ENCODE results near the gene UBASH3A.

Gene UBASH3A

GRCh38 chr21:42433946-42434551, 30.3 kb downstream of the UBASH3A start:
- no peak for DNase-seq

GRCh38 chr21:42434884-42435283, 31.2 kb downstream of the UBASH3A start:
- no peak for DNase-seq

- DNase-seq: no peak
Observed at GRCh38 chr21:42435401-42435800, 31.7 kb downstream of the UBASH3A start.

GRCh38 chr21:42435833-42436232, 32.1 kb downstream of the UBASH3A start:
- no peak for DNase-seq

GRCh38 chr21:42436914-42437313, 33.2 kb downstream of the UBASH3A start:
- no peak for DNase-seq

- DNase-seq: no peak
Observed at GRCh38 chr21:42437786-42438185, 34.1 kb downstream of the UBASH3A start.

GRCh38 chr21:42438316-42439205, 34.9 kb downstream of the UBASH3A start:
- no peak for DNase-seq

GRCh38 chr21:42439284-42440186, 35.8 kb downstream of the UBASH3A start:
- no peak for DNase-seq

GRCh38 chr21:42440187-42440792, 36.6 kb downstream of the UBASH3A start:
- DNase-seq: no peak

GRCh38 chr21:42441963-42442362, 38.3 kb downstream of the UBASH3A start:
- DNase-seq: no peak

- DNase-seq: no peak
Observed at GRCh38 chr21:42443181-42443785, 39.6 kb downstream of the UBASH3A start.

GRCh38 chr21:42443876-42444744, 40.4 kb downstream of the UBASH3A start:
- no peak for DNase-seq

- no peak for DNase-seq
Observed at GRCh38 chr21:42444745-42445059, 41.0 kb downstream of the UBASH3A start.

GRCh38 chr21:42445311-42445710, 41.6 kb downstream of the UBASH3A start:
- no peak for DNase-seq

- DNase-seq: no peak
Observed at GRCh38 chr21:42446531-42446930, 42.8 kb downstream of the UBASH3A start.

GRCh38 chr21:42447182-42447581, 43.5 kb downstream of the UBASH3A start:
- no peak for DNase-seq

- no peak for DNase-seq
Observed at GRCh38 chr21:42447732-42448131, 44.0 kb downstream of the UBASH3A start.

GRCh38 chr21:42448686-42449085, 45.0 kb downstream of the UBASH3A start:
- DNase-seq: no peak

GRCh38 chr21:42451941-42452340, 48.2 kb downstream of the UBASH3A start:
- DNase-seq: no peak

GRCh38 chr21:42452401-42453223, 48.9 kb downstream of the UBASH3A start:
- DNase-seq: no peak
